Activated CD4-positive, CD25-positive, alpha-beta regulatory T cell treated with anti-CD3 and anti-CD28 coated beads, Interleukin-2, amount 50 U/mL, for 72 hours (primary cell): Measurements from ENCODE around the gene ADRA2A.

ENCODE experiments used
- DNase-seq: peaks from one replicate; pipeline ENCODE4 v3.0.0; 2021

ADRA2A gene

DNA sequence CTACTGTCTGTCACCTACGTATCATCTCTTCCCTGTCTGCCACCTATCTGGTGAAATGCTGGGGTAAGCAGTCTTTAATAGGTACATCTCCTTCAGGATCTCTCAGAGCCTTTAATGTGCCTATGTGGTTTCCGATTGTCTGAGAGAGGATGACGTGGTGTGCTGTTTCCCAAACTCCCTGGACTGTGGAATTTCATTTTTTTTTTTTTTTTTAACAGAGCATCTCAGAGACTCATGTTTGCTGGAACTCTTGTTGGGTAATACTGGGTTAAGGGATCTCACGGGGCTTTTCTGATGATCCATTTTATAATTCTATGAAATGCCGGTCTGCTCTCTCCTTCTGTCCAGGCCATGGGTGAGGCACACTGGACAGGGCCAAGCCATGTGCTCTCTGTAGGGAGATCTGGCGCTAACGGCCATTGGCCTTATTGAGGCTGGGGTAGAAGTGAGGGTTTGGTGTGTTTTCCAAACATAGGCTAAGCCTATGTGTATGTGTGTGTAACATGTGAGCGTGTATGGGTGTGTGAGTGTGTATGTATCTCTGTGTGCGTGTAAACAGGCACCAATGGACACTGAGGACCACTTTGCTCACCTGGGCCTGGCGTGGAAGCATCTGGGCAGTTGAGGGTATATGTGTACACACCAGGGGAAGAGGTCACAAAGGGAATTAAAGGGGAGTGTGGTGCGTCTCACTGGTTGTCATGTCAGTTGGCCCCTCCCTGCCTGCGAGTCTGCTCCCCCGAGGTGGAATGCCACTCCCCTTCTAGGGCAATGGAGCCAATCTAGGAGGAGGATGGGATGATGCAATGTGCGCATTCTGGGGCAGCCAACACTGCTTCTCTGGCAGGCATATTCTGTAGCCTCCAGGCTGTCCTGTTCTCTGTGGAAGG, 7.8 kb downstream of the ADRA2A start:
- no peak for DNase-seq

DNA sequence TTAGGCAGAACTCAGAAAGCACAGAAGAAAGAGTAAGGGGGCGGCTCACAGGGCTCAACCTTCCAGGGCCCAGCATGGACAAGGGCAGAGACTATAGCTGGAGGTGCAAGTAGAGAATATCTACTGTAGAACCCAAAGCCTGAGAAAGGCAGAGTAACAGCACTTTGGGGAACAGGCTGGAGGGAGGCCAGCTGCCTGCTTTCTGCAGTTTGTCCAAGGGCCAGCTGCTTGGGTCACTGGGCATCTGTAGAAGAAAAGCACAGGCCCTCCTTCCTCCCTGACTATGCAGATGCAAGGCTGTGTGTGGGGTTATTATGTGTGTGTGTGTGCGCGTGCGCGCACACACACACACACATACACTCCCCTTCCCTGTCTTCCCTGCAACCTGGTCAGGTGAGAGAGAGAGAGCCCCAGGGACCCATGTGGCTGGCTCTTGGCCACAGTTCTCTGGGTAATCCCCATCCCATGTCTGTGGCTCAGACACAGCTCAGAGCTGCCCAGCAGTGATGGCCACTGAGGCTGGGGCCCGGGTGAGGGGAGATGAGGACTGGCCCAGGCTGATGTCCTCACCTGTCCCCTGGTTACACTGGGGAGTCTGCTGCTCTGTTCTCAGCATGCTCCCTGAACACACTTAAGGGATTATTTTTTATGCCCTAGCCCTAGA, 9.0 kb downstream of the ADRA2A start:
- no peak for DNase-seq

DNA sequence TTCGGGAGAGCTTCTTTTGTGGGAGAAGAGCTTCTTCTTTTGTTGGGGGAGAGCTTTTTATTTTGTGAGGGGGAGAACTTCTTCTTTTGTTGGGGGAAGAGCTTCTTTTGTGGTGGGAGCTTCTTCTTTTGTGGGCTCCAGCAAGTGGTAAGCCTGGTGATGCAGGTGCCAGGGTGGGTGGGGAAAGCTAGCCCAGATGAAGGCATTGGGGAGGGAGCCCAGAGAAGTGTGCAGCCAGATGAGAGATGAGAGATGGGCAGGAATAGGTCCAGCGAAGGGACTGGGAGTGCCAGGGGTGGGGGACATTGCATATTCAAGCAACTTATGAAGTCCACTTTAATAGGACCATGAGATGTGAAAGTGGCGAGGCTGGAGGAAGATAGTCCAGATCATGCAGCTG, 9.7 kb downstream of the ADRA2A start:
- DNase-seq, result no peak

DNA sequence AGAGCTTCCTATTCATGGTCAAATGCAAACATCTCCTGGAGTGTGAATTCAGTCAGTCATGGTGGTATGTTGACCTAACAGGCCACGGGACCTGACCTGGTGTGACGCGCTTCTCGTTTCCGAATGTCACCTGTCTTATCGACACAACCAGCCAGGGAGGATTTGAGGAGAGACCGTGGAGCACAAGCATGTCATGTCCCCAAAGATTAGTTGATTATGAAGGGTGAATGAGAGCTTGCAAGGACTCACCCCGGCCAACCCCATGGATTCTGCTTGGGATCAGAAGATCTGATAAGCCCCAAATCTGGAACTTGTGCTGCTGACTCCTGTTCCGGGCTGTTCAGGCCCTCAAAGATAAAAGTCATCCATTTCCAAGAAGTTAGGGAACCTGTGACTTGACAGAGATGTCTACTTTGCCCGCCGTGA, 10.5 kb downstream of the ADRA2A start:
- no peak for DNase-seq

DNA sequence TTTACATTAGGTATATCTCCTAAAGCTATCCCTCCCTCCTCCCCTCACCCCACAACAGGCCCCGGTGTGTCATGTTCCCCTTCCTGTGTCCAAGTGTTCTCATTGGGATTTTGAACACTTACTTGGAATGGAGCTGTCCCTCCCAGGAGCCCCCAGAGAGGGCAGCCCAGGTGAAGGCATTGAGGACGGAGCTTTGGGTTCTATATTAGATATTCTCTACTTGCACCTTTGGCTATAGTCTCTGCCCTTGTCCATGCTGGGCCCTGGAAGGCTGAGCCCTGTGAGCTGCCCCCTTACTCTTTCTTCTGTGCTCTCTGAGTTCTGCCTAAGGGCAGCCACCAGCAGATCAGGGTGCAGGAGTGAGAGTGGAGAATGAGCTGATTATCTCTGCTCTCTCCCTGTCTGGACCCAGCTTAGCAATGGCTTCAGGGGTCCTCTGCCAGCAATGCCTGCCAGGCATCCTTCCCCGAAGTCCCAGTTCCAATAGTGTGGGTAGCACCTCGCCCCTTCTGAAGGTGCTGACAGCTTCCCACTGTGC, 11.2 kb downstream of the ADRA2A start:
- DNase-seq, result no peak

DNA sequence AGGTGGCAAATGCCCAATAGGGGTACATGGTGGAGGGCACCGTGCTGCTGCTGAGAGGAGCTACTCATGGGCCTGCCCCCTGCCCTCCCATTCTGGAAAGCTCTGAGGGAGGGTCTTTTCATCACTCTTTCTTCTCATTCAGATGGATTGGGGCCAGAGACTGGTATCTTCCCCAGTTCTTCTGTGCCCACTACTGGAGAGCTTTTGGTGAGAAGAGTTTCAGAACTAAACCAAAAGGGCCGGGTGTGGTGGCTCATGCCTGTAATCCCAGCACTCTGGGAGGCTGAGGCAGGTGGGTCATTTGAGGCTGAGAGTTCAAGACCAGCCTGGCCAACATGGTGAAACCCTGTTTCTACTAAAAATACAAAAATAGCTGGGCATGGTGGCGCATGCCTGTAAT, 12.5 kb downstream of the ADRA2A start:
- DNase-seq, result no peak

DNA sequence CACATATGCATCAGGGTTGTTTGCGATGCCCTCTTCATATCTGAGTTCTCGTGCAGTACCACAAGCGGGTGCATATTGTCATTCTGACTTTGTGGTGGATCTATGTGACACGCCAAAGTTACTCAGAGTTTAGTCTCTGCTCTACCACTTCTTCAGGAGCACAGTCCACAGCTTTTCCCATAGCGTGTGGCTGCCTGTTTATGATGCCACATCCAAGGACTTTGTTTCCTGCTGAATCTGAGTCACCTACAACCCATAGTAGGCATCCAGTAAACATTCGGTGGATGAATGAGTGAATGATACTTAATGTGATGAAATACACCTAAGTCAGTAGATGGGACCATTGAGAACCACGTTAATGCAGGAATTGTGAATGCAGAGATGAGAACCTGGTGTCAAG, 15.0 kb downstream of the ADRA2A start:
- no peak for DNase-seq

DNA sequence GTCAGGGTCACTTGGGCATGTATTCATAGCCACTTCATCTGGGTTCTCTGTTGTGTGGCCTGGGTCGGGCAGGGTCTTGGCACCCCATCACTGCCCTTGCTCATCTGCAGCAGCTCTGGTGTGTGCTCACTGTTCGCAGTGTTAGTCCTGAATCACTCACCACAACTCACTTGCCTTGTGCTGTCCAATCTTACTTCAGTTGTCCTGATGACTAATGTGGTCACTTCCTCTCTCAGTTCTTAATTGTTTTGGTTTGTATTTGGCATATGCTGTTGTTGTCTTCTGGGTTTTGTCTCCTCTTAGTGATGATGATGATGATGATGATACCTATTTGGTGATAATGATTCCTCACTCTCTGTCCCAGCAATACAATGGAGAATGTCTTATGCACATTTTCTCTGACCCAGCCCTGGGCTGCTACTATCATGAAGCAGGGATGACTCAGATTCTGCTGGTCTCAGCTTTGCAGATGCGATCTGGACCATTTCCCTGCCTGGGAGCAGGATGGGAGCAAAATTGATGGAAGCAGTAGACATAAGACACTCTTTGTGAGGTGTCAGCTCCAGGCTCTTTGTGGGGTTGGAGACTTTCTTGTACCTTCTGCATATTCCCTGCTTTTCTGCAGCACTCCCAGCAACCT, 17.0 kb downstream of the ADRA2A start:
- DNase-seq, result no peak

DNA sequence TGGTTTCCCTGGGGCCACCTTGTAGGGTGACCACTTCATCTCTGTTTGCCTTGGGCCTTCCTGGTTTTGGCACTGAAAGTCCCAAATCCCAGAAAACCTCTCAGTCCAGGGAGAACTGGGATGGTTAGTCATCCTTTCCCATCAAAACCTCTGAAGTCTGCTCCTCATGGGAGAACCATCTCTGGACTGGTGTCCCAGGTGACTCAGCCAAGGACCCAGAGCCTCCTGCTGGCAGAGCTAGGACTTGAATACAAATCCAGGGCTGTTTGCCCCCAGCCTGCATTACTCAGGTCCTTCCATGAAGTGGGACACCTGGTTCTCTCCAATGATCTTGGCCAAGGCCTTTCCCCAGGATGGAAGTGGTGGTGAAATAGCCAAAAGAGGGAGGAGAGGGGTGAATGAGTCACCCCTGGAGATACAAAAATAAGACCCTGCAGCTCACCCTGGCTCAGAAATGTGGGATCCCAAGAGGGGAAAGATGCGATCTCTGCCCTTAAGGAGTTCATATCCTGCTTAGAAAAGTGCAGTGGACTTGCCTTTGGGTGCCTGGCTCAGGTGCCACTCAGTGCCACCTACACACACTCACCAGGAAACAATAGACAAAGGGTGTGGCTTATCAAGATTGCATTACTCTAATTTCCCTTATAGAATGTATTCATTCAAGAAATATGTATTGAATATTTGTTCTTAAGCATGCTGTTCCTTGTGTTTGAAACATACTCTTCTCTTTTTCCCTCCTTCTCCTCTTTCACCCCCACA, 22.0 kb downstream of the ADRA2A start:
- DNase-seq, result no peak

DNA sequence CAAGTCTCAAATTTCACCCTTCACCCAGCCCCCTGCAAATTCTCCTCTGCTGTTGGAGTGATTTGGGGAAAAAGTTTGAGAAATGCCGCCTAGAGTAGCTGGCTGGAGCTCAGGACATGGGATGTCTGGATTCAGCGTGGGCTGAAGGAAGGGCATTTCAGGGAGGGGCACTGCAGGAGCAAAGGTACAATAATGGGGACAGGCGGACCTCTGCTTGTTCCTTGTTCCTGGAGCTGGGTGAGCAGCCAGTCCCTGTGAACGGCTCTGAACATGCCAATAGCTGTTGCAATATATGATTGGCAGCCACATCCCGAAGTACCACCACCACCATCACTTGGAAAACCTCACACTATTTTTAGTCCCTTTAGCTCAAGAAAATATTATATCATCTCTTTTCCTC, 23.4 kb downstream of the ADRA2A start:
- no peak for DNase-seq

DNA sequence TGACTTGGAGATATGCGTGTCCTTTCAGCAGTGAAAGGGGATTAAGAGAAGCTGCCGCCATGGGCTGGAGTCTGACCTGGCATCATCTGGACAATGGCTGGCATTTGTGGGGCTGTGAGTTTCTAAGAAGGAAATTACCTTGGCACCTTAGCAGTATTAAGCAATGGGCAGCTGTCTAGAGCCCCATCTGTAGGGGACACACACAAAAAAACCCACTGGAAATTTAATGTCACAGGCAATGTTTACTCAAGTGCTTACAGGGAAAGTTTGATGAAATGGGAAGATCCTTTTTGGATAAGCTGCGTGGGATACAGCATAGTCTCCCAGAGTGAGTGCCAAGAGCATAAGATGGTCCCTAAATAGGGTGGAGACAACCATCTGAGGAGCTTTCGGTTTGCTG, 25.0 kb downstream of the ADRA2A start:
- DNase-seq, result no peak

DNA sequence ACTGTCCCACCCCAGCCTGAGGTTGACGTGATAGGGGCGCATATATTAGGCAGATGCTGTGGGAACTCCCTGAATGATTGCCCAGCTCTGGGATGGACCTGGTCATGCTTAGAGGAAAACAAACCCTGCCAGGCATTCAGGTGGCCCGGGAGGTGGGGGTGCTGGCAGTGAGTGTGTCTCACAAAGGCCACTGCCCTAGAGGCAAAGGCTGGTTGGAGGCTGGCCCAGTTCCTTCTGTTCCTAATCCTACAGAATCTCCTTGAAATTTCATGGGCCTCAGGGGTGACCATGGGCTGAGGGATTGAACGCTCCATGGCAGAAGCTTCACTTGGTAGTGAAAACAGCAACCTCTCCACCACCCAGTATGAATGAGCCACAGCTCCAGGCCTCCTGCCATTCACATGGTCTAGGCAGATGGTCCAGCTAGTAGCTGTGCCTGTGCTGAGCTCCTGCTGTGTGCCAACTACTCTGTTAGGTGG, 25.6 kb downstream of the ADRA2A start:
- DNase-seq, result no peak

DNA sequence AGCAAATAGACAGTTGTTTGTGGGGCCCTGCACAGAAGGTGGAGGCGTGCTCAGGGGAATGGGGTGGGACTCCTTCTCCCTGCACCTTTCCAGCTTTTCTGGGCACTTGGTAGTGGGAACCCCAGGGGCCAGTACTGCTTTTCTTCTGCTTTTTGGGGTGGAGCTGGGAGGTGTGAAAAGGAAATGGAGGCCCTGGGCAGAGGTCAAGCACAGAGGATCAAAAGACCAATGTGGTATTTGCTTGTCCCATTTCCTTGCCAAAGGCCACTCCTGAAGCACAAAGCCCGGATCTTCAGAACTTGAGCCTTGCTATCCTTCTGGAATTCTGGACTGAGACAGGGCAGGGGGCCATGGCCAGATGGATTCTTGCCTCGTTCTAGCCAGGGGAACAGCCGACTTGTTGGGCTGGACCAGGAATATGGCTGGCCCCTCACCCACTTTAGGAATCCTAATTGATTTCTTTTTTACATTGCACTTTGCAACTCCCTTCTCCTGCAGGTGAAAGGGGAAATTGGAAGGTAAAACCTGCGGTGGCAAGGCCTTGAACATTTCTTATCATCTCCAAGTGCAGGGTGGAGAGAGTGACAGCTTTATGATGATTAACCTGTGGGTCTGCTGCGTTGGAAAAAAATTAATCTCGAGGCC, 26.5 kb downstream of the ADRA2A start:
- no peak for DNase-seq

DNA sequence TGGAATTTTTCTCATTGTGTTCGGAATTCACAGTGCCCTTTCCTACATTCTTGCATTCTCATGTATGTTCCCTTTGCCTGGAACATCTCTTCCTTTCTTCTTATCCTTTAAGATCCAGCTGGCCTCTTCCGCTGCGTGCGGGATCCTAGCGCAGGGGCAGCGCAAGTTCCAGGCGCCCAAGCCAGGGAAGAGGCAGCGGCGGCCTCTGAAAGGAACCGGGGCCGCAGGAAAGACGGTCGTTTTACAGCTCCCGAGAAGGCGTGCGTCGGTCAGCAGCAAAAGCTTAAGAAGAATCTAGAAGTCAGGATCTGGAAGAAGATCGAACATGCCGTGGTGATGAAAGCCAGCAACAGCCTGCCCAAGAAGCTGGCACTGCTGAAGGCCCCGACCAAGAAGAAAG, 28.0 kb downstream of the ADRA2A start:
- no peak for DNase-seq

DNA sequence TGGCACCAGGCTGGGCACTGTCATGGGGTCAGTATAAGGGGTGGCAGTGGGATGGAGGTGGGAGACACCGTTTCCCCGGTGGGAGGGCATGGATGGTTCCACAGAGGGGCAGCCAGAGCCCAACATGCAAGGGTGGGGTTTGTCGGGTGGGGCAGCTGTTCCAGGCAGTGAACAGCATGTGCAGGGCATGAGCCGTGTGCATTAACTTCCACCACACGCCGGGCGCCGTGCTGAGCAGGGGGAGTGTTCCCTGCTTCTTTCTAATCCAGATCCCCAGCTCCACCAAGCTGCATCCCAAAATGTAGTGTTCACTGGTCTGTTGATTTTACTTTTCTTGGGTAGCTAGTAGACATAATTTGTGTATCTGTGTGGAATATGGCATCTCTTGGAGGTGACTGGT, 29.3 kb downstream of the ADRA2A start:
- no peak for DNase-seq

DNA sequence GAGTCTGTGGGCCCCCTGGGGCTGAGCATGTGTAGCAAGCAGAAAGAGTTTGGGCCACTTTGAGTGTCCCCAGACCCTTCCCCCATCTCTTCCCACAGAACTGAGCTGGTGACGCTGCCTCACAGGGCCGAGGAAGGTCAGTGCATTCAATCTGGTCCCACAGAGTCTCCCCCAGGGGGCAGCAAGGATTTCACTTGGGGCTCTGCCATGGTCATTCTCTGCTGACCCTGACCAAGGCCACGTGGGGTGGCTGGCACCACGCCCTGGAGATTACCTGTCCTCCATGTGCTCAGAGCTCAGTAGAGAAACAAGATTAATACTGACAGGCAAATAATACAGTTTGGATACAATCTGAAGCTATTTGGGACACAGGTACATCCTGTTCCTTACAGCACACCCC, 30.2 kb downstream of the ADRA2A start:
- no peak for DNase-seq

DNA sequence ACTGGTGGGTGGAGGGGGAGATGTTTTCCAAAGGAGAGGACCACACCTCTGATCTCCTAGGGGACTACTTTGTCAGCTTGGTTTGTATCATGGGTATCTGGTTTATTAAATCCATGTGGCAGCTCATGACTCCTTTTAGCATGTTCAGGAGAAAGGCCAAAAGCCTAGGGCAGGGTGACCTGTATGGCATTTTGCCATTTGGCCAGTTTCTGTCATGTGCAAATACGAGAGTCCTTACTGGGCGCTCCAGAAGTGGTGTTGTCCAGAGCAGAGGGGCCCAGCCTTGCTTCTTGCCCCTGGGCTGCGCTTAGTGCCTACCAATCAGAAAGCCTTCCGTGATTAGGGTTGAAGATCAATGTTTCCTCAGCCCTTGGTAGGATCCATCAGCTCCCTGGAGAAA, 31.0 kb downstream of the ADRA2A start:
- no peak for DNase-seq

DNA sequence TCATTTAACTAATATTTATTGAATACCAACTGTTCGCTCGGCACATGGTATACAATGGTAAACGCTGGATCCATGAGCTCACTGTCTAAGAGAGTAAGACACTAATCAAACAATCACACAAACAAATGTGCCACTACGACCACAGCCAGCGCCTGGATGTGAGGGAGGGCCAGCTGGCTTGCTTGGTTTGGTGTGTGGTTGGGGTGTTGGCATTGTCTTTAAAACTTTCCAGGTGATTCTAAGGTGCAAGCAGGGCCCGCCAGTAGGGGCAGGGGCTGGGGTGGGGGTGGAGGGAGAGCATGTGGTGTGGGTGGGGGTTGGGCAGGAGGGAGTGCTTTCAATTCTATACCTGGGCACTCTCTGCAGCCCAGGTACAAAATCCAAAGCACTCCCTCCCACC, 31.6 kb downstream of the ADRA2A start:
- no peak for DNase-seq

DNA sequence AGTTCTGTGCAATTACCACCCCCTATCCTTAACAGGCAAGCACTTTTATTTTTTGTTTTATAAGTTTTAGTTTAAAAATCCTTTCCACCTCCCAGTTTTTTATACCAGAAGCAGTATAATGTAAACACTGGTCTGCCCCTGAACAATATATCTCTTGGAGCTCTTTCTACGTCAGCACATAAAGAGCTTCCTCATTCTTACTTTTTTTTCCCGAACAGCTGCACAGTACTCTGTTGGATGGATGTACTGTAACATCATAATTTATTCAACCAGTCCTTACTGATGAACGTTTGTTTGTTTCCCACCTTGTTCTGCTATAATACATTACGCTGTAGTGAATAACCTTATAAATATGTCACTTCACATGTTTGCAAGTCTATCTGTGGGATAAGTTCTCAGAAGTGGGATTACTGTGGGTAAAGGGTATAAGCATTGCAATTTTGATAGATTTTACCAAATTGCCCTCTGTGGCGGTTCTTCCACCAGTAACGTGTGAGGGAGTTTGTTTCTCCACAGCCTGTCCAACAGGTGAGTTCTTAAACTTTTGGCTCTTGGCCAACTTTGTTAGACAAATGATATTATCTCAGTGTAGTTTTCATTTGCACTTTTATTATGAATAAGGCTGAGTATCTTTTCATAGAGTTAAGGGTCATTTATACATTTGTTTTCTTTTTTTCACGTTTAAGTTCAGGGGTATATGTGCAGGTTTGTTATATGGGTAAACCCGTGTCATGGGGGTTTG, 32.8 kb downstream of the ADRA2A start:
- no peak for DNase-seq

DNA sequence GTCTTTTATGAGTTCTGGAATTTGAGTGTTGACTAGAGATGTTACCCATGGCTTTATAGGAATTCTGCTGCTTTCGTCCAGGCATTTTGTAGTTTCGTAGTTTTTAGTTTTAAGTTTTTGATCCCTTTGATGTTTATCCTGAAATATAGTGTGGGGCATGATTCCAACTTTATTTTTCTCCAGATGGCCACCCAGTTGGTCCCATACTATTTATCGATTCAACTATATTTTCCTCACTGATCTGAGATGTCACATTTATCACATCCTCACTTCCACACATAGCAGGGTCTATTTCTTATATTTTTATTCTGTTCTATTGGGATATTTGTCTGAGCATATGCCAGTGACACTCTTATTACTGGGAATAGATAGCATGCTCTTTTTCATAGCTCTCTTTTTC, 33.9 kb downstream of the ADRA2A start:
- DNase-seq, result no peak

DNA sequence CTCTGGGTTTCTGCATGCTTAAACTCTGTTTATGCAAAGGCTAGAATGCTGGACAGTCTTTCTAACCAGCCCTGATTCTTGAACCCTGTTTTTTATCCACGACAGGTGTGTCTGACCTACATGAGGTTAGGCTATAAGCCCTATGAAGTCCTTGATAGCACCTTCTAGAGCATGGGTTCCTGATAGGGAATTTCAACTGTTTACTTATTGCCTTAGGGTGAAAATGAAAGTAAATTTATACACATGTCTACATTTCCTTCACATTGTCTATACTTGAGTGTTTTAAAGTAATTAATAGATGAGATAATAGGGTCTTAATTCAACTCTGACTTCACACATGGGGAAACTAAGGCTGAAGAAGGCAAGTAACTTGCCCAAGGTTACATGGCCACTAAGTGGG, 35.5 kb downstream of the ADRA2A start:
- no peak for DNase-seq
